PFSK-1 (cell line): ENCODE results near the gene SRL.

ENCODE experiments used
- FOXP2 ChIP-seq: optimal IDR thresholded peaks from 2 replicates; pipeline ENCODE3; 2011; ENCODE audit warnings: borderline replicate concordance, control low read depth, inconsistent platforms; ENCODE audit not compliant: insufficient read depth; ENCODE audit errors: extremely low read length, extremely low read depth
- POLR2AphosphoS5 ChIP-seq: IDR thresholded peaks from 2 replicates; pipeline ENCODE4 v1.6.1; 2012; ENCODE audit warnings: low read depth, mild to moderate bottlenecking, control low read depth, low read length, moderate library complexity
- SIN3A ChIP-seq: IDR thresholded peaks from 2 replicates; pipeline ENCODE4 v1.6.1; 2012; ENCODE audit warnings: mild to moderate bottlenecking, low read length, moderate library complexity, borderline replicate concordance; ENCODE audit not compliant: insufficient read depth
- TAF1 ChIP-seq: IDR thresholded peaks from 2 replicates; pipeline ENCODE4 v1.6.1; 2012; ENCODE audit warnings: low read length, control low read depth, borderline replicate concordance; ENCODE audit not compliant: insufficient read depth
- TF ChIP-seq, protein P1 (sequence below), 2 experiments: IDR thresholded peaks; 2 replicates each; pipeline versions ENCODE4 v1.6.1 to v1.8.0; 2011 to 2012; ENCODE audit warnings: low read depth in 2 of 2, low read length in 2 of 2, control low read depth in 1 of 2, inconsistent platforms in 1 of 2, mild to moderate bottlenecking in 1 of 2, moderate library complexity in 1 of 2; ENCODE audit not compliant: insufficient read depth in 1 of 2

The SRL gene

GRCh38 chr16:4283441-4283840 is 41.6 kb upstream of the SRL start:
- TF ChIP-seq SIN3A (no peak), POLR2AphosphoS5 (no peak), FOXP2 (no peak), TAF1 (no peak)
- TF ChIP-seq, protein P1, sequence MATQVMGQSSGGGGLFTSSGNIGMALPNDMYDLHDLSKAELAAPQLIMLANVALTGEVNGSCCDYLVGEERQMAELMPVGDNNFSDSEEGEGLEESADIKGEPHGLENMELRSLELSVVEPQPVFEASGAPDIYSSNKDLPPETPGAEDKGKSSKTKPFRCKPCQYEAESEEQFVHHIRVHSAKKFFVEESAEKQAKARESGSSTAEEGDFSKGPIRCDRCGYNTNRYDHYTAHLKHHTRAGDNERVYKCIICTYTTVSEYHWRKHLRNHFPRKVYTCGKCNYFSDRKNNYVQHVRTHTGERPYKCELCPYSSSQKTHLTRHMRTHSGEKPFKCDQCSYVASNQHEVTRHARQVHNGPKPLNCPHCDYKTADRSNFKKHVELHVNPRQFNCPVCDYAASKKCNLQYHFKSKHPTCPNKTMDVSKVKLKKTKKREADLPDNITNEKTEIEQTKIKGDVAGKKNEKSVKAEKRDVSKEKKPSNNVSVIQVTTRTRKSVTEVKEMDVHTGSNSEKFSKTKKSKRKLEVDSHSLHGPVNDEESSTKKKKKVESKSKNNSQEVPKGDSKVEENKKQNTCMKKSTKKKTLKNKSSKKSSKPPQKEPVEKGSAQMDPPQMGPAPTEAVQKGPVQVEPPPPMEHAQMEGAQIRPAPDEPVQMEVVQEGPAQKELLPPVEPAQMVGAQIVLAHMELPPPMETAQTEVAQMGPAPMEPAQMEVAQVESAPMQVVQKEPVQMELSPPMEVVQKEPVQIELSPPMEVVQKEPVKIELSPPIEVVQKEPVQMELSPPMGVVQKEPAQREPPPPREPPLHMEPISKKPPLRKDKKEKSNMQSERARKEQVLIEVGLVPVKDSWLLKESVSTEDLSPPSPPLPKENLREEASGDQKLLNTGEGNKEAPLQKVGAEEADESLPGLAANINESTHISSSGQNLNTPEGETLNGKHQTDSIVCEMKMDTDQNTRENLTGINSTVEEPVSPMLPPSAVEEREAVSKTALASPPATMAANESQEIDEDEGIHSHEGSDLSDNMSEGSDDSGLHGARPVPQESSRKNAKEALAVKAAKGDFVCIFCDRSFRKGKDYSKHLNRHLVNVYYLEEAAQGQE (IDR thresholded peaks at IDR 0.05; ENCODE audit: insufficient read depth in 1 of 2, low read depth in 2 of 2, low read length in 2 of 2), result no peak

DNA sequence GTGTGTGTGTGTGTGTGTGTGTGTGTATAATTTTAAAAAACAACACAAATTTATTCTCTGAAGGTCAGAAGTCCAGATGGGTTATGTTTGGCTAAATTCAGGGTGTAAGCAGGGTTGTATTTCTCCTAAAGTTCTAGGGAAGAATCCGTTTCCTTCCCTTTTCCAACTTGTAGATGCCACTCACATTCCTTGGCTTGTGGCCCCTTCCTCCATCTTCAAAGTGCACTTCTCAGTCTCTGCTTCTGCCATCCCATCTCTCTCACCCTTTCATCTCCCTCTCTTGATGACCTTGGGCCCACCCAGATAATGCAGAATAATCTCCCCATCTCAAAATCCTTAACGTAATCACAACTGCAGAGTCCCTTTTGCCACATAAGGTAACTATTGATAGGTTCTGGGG is 38.7 kb upstream of the SRL start:
- no peak for TF ChIP-seq SIN3A
- TF ChIP-seq TAF1, result no peak

DNA sequence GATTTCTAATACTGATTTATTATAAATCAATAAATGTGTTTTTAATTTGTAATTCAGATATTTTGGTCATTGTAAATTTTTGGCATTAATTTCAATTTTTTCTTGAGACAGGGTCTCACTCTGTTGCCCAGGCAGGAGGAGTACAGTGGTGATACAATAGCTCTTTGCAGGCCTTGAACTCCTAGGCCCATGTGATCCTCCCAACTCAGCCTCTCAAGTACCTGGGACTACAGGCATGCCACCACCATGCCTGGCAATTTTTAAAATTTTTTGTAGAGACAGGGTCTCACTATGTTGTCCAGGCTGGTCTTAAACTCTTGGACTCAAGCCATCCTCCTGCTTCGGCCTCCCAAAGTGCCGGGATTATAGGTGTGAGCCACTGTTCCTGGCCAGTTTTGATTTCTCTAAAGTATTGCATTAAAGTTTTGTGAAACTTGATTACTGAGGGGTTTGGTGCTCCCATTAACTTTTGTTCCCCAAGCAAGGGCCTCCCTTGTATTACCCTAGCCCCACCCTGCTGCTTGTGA is 36.2 kb upstream of the SRL start:
- TF ChIP-seq SIN3A, result no peak
- no peak for TF ChIP-seq POLR2AphosphoS5
- TF ChIP-seq FOXP2, result no peak
- TF ChIP-seq, protein P1 (IDR thresholded peaks at IDR 0.05; ENCODE audit: insufficient read depth in 1 of 2, low read depth in 2 of 2, low read length in 2 of 2), result no peak

DNA sequence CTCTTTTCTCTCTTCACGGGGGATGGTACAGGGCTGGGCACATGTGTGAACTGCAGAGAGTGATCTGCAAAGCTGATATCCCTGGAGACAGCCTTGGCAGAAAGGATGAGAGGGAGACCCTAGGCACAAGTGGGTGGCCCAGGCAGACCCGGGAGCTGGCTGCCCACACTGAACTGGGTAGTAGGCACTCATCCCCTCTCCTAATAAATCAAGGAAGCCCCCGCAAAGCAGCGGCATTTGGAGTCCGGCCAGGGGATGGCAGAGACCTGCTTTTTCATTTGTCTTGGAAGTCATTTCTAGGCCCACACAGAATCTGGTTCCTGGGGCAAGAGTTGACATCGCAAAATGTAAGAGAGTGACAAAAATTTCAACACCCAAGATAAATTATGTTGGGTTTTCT is 34.0 kb upstream of the SRL start:
- no peak for TF ChIP-seq SIN3A
- TF ChIP-seq, protein P1 (IDR thresholded peaks at IDR 0.05; ENCODE audit: insufficient read depth in 1 of 2, low read depth in 2 of 2, low read length in 2 of 2), result no peak
- TF ChIP-seq POLR2AphosphoS5, result no peak
- TF ChIP-seq TAF1, result no peak
- TF ChIP-seq FOXP2, result no peak

DNA sequence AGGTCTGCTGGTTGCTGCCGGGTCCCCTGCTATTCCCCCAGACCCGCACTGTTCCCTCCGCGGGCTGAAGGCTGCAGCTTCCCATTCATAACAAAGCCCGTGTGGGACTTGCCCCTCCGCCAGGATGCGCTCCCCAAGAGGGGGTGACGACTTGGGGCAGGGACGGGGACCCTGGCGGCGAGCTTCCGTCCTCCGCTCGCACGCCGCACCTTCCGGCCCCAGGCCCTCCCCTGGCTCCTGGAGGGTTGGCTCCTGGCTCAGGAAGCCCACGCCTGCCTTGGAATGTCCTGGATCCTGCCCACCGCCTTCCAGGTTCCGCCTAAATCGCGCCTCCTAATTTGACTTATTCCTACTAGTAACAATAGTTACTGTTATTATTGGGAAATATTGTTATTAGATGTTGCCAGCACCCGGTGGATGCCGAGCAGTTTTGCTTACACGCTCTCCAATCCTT is 32.0 kb upstream of the SRL start:
- TF ChIP-seq POLR2AphosphoS5 (peak; percentile 8; the same call in 1 of the 2 replicates), SIN3A (no peak), TAF1 (no peak), FOXP2 (peak; percentile 56)
- TF ChIP-seq, protein P1 (IDR thresholded peaks at IDR 0.05; ENCODE audit: insufficient read depth in 1 of 2, low read depth in 2 of 2, low read length in 2 of 2), result no peak
